ENCODE results near the gene PLD4. TPM values are rescaled to one million over a fixed set of nuclear protein-coding genes. Genes with fewer than 3 reads are reported as not detected.

Gene PLD4
- total and polyA plus RNA-seq, 2 donors (not counting 1 experiment from before 2014, with no cell fraction given): 0.17 TPM; not detected in 1

DNA sequence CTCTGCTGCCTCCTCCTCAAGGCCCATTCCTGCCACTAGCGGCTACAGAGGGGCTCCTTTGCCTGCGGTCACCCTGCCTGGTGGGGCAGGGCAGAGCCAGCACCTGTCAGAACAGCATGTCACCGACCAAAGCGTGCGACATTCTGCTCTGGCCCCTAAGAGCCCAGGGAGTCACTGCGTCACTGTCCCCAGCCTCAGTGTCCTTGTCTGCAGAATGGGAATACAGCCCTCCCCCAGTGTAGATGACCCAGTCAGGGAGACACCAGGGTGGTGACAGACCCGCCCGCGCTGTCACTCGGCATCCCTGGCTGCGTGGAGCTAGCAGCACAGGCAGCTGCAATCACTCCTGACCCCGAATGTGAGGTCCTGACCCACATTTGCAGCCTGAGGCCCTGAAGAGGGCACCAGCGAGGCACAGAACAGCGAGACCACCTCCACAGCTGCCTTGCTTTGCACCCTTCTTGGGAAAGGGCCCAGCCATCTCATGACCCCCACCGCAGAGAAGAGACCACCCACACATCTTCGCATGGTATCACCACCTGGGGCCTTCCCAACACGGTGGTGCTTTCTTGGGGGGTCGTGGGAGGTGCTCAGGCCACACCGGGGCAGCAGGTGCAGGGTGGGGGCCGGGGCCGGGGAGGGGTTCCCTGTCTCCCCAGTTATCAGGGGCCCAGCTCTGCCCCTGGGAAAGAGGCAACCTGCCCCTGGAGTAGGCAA is 51.0 kb downstream of the PLD4 start:
- Histone ChIP-seq H2AFZ (ENCODE audit: low read length) (no peak overlapping the region), H3K4me2 (ENCODE audit: extremely low read depth, insufficient read depth, low read length) (no peak overlapping the region), H3K4me3 (replicated peaks in 1 of 4; ENCODE audit: control extremely low read depth in 1 of 4, insufficient read depth in 1 of 4, low read depth in 3 of 4, low read length in 4 of 4) (no peak overlapping the region), H3K9ac (ENCODE audit: insufficient read depth, low read length) (no peak overlapping the region), H3K27ac (ENCODE audit: insufficient read depth, low read length) (no peak overlapping the region), H3K27me3 (ENCODE audit: control insufficient read depth, insufficient read depth, low read length) (no peaks in the 10 kb centered on the region), H3K79me2 (ENCODE audit: control insufficient read depth, insufficient read depth, low read length) (no peaks in the 10 kb centered on the region), H3K4me1 (ENCODE audit: control insufficient read depth, extremely low read depth, insufficient read depth, low read length) (peaks cover 36% of the 10 kb centered on the region), H3K36me3 (ENCODE audit: control insufficient read depth, insufficient read depth, low read length) (no peaks in the 10 kb centered on the region), H3K9me3 (ENCODE audit: control insufficient read depth, insufficient read depth, low read depth, low read length) (no peaks in the 10 kb centered on the region), H4K20me1 (ENCODE audit: control insufficient read depth, extremely low read depth, insufficient read depth, low read length) (no peaks in the 10 kb centered on the region)
- TF ChIP-seq EZH2 (IDR thresholded peaks at IDR 0.05; ENCODE audit: low read length, missing control alignments): no peak
- no peak for TF ChIP-seq CTCF (conservative IDR thresholded peaks at IDR 0.05 in 1 of 2, IDR thresholded peaks at IDR 0.05 in 1 of 2; ENCODE audit: low read depth in 1 of 2, low read length in 2 of 2)
- no peak for DNase-seq (ENCODE audit: low read depth in 2 of 2)

GRCh38 chr14:104976198-104977007 is 51.7 kb downstream of the PLD4 start:
- H3K36me3 ChIP-seq (ENCODE audit: control insufficient read depth, insufficient read depth, low read length): no peaks in the 10 kb centered on the region
- peak; percentile 56 to 79 for DNase-seq (ENCODE audit: low read depth in 2 of 2)
- no peaks in the 10 kb centered on the region for H4K20me1 ChIP-seq (ENCODE audit: control insufficient read depth, extremely low read depth, insufficient read depth, low read length)
- no peak overlapping the region for H3K27ac ChIP-seq (ENCODE audit: insufficient read depth, low read length)
- no peak for TF ChIP-seq EZH2 (IDR thresholded peaks at IDR 0.05; ENCODE audit: low read length, missing control alignments)
- peak; percentile 75 to 88 for TF ChIP-seq CTCF (conservative IDR thresholded peaks at IDR 0.05 in 1 of 2, IDR thresholded peaks at IDR 0.05 in 1 of 2; ENCODE audit: low read depth in 1 of 2, low read length in 2 of 2)
- H3K4me3 ChIP-seq (replicated peaks in 1 of 4; ENCODE audit: control extremely low read depth in 1 of 4, insufficient read depth in 1 of 4, low read depth in 3 of 4, low read length in 4 of 4): peak overlapping the region in 1 of 4 experiments; percentile 57
- H3K9me3 ChIP-seq (ENCODE audit: control insufficient read depth, insufficient read depth, low read depth, low read length): no peaks in the 10 kb centered on the region
- H3K27me3 ChIP-seq (ENCODE audit: control insufficient read depth, insufficient read depth, low read length): no peaks in the 10 kb centered on the region
- H3K9ac ChIP-seq (ENCODE audit: insufficient read depth, low read length): no peak overlapping the region
- H3K79me2 ChIP-seq (ENCODE audit: control insufficient read depth, insufficient read depth, low read length): no peaks in the 10 kb centered on the region
- no peak overlapping the region for H2AFZ ChIP-seq (ENCODE audit: low read length)
- peaks cover 29% of the 10 kb centered on the region for H3K4me1 ChIP-seq (ENCODE audit: control insufficient read depth, extremely low read depth, insufficient read depth, low read length)
- H3K4me2 ChIP-seq (ENCODE audit: extremely low read depth, insufficient read depth, low read length): peak overlapping the region; percentile 18

DNA sequence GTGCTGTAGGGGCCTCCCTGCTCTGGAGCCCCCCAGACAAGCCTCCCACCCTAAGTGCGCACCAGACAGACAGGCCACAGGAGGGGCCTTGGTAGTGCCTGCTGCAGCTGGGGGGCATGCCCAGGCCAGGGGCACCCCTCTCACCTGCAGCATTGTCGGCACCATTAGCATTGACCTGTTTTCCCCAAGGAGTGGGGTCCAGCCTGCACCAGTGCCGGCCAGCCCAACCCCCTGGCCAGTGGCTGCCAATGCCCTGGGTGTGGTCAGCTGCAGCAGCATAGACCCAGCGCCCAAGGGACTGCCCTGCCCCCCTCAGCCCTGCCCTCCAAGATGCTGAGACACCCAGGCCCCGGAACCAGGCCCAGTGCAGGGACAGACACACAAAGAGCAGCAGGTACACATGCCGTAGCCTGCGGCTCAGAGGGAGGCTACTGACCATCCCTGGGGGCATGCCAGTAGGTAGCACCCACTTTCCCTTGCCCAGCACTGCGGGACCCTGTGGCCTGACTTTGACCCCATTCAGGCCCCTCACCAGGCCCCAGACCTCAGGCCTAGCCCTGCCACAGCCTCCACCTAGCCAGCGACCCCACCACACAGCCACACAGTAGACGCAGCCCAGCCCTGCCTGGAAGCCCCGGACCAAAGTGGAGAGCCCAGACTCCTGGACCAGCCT is 52.5 kb downstream of the PLD4 start:
- Histone ChIP-seq H3K36me3 (ENCODE audit: control insufficient read depth, insufficient read depth, low read length) (no peaks in the 10 kb centered on the region), H4K20me1 (ENCODE audit: control insufficient read depth, extremely low read depth, insufficient read depth, low read length) (no peaks in the 10 kb centered on the region), H3K9me3 (ENCODE audit: control insufficient read depth, insufficient read depth, low read depth, low read length) (no peaks in the 10 kb centered on the region), H2AFZ (ENCODE audit: low read length) (no peak overlapping the region), H3K4me2 (ENCODE audit: extremely low read depth, insufficient read depth, low read length) (peak overlapping the region; percentile 90), H3K27me3 (ENCODE audit: control insufficient read depth, insufficient read depth, low read length) (no peaks in the 10 kb centered on the region), H3K27ac (ENCODE audit: insufficient read depth, low read length) (no peak overlapping the region), H3K79me2 (ENCODE audit: control insufficient read depth, insufficient read depth, low read length) (no peaks in the 10 kb centered on the region), H3K4me3 (replicated peaks in 1 of 4; ENCODE audit: control extremely low read depth in 1 of 4, insufficient read depth in 1 of 4, low read depth in 3 of 4, low read length in 4 of 4) (peak overlapping the region; percentile 33 to 57 (median 52)), H3K9ac (ENCODE audit: insufficient read depth, low read length) (no peak overlapping the region), H3K4me1 (ENCODE audit: control insufficient read depth, extremely low read depth, insufficient read depth, low read length) (peaks cover 29% of the 10 kb centered on the region)
- no peak for DNase-seq (ENCODE audit: low read depth in 2 of 2)
- no peak for TF ChIP-seq CTCF (conservative IDR thresholded peaks at IDR 0.05 in 1 of 2, IDR thresholded peaks at IDR 0.05 in 1 of 2; ENCODE audit: low read depth in 1 of 2, low read length in 2 of 2)
- TF ChIP-seq EZH2 (IDR thresholded peaks at IDR 0.05; ENCODE audit: low read length, missing control alignments): no peak

Measured in fibroblast of lung (primary cell).